Placental pericyte (primary cell): Measurements from ENCODE around the gene OR6B2. TPM values are rescaled to one million over a fixed set of nuclear protein-coding genes. Genes with fewer than 3 reads are reported as not detected.

Experiments used
- total RNA-seq: library from RNA; depleted of rRNA; stranded (reverse); fragments of >200 nt; gene quantifications from 2 replicates; pipeline ENCODE4 v1.2.3, GENCODE V29; 2012

Gene OR6B2
- not detected in 2 replicates for total RNA-seq

GRCh38 chr2:240030379-240031094, at the start of gene OR6B2:
Gene OR6B2 (minus strand): TSS chr2:240030429. CDS start chr2:240030429, 0 bp downstream.

GRCh38 chr2:240053173-240054155, 23.2 kb upstream of the OR6B2 start, which contains the start of gene OR6B3:
Gene OR6B3 (minus strand): TSS chr2:240053521.

Other genes with a start within 250 kb of the OR6B2 start
- 71.7 and 120 TPM in 2 replicates for gene NDUFA10, start 5.1 kb downstream of the OR6B2 start, total RNA-seq
- gene OR6B3, start 23.1 kb upstream of the OR6B2 start, total RNA-seq = not detected in 2 replicates
- gene COPS9, start 105.9 kb upstream of the OR6B2 start, total RNA-seq = 33.9 and 41.4 TPM in 2 replicates
- not detected in 2 replicates for gene OTOS, start 110.2 kb upstream of the OR6B2 start, total RNA-seq